ENCODE measurements around the gene NEDD1. TPM values are rescaled to one million over a fixed set of nuclear protein-coding genes. Genes with fewer than 3 reads are reported as not detected.

Gene NEDD1
- total RNA-seq, 1 experiment from 2014 or later, result 143 TPM

- DNase-seq (ENCODE audit: low read depth in 1 of 2, low spot score in 2 of 2), result no peak
- H3K27ac ChIP-seq, result no peak overlapping the region
Observed at GRCh38 chr12:96912943-96913342, 5.9 kb downstream of the NEDD1 start.

DNA sequence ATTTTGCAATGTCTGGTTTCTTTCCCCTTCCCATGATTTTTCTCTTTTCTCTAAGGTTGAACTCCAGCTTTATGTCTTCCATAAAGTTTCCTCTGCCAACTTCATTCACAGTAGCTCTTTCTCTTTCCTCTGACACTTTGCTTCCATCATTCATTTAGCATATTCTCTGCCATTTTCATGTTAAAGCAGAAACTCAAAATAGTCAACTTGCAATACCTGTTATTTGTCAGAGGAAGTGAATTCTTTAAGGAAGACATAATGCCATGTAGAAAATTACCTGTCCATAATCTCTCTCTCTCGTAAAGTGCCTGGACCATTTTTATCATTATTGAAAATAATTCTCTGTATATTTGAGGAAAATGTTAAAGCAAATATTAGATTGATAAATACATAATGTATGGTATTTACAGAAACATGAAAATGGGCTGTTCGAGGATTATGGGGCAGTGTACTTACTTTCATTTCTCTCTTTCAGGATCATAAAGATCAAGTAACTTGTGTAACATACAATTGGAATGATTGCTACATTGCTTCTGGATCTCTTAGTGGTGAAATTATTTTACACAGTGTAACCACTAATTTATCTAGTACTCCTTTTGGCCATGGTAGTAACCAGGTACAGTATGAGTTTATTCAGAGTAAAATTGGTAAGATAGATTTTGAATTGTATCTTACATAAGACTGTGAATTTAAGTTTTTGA, 12.6 kb downstream of the NEDD1 start:
- no peaks in the 10 kb centered on the region for H3K4me1 ChIP-seq (replicated peaks)
- no peak overlapping the region for H3K4me3 ChIP-seq
- H3K27me3 ChIP-seq (replicated peaks), result no peaks in the 10 kb centered on the region
- H3K27ac ChIP-seq, result no peak overlapping the region
- peaks cover 55% of the 10 kb centered on the region for H3K36me3 ChIP-seq
- H3K9me3 ChIP-seq (replicated peaks), result no peaks in the 10 kb centered on the region
- DNase-seq (ENCODE audit: low read depth in 1 of 2, low spot score in 2 of 2), result no peak

More at GRCh38 chr12:96912943-96913342, 5.9 kb downstream of the NEDD1 start:
- Histone ChIP-seq H3K27me3 (replicated peaks) (no peaks in the 10 kb centered on the region), H3K36me3 (peaks cover 40% of the 10 kb centered on the region), H3K4me3 (no peak overlapping the region), H3K4me1 (replicated peaks) (peaks cover 27% of the 10 kb centered on the region), H3K9me3 (replicated peaks) (no peaks in the 10 kb centered on the region)

DNA sequence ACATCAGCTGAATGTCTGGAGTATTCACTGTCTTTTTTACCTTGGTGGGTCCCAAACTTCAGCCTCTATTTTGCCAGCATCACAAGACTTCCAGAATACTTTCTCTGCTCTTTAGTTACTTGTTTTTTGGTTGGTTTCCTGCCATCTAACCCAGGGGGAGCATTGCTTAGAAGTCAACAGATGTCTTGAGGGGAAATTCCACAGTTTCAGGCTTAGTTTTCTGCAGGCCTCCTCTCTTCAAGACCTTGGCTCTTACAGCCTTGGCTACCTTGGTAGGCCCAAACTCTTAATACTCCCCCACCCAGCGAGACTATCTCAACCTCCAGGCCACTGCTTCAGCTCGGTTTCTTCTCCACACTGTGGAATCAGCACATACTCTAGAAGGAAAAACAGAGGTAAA, 41.7 kb downstream of the NEDD1 start:
- Histone ChIP-seq H3K4me3 (no peak overlapping the region), H3K9me3 (replicated peaks) (no peaks in the 10 kb centered on the region), H3K4me1 (replicated peaks) (no peaks in the 10 kb centered on the region), H3K36me3 (peaks cover 60% of the 10 kb centered on the region), H3K27ac (no peak overlapping the region), H3K27me3 (replicated peaks) (no peaks in the 10 kb centered on the region)
- DNase-seq (ENCODE audit: low read depth in 1 of 2, low spot score in 2 of 2), result no peak

DNA sequence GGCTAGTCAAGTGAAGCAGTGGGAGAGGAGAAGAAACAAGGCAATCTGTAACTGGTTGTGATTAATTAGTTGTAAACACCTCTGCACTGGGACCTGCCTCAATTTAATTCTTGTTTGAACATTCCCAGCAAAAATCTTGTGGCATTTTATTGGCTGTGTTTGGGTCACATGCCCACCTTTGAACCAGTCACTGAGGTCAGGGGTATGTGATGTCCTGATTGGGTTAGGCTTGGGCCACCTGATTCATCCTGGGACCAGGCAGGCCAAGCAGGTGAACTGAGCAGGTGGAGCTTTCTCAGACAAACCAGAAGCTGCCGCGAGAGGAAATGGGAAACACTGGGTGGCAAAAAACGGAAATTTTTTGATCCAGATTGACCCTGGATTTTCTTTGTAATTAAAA, 72.5 kb downstream of the NEDD1 start:
- no peak for DNase-seq (ENCODE audit: low read depth in 1 of 2, low spot score in 2 of 2)
- no peak overlapping the region for H3K4me3 ChIP-seq
- no peaks in the 10 kb centered on the region for H3K36me3 ChIP-seq
- H3K27ac ChIP-seq, result no peak overlapping the region
- peaks cover 12% of the 10 kb centered on the region for H3K4me1 ChIP-seq (replicated peaks)
- no peaks in the 10 kb centered on the region for H3K27me3 ChIP-seq (replicated peaks)
- H3K9me3 ChIP-seq (replicated peaks), result no peaks in the 10 kb centered on the region

GRCh38 chr12:96980991-96981414, 73.9 kb downstream of the NEDD1 start:
- H3K9me3 ChIP-seq (replicated peaks), result no peaks in the 10 kb centered on the region
- DNase-seq (ENCODE audit: low read depth in 1 of 2, low spot score in 2 of 2), result peak; percentile 69 to 73
- no peak overlapping the region for H3K27ac ChIP-seq
- peaks cover 17% of the 10 kb centered on the region for H3K4me1 ChIP-seq (replicated peaks)
- no peaks in the 10 kb centered on the region for H3K36me3 ChIP-seq
- H3K27me3 ChIP-seq (replicated peaks), result no peaks in the 10 kb centered on the region
- no peak overlapping the region for H3K4me3 ChIP-seq

- no peak overlapping the region for H3K4me3 ChIP-seq
- H3K27ac ChIP-seq, result no peak overlapping the region
- H3K36me3 ChIP-seq, result no peaks in the 10 kb centered on the region
- H3K4me1 ChIP-seq (replicated peaks), result peaks cover 17% of the 10 kb centered on the region
- no peak for DNase-seq (ENCODE audit: low read depth in 1 of 2, low spot score in 2 of 2)
- no peaks in the 10 kb centered on the region for H3K9me3 ChIP-seq (replicated peaks)
- H3K27me3 ChIP-seq (replicated peaks), result no peaks in the 10 kb centered on the region
Observed at GRCh38 chr12:96981911-96982310, 74.9 kb downstream of the NEDD1 start.

DNA sequence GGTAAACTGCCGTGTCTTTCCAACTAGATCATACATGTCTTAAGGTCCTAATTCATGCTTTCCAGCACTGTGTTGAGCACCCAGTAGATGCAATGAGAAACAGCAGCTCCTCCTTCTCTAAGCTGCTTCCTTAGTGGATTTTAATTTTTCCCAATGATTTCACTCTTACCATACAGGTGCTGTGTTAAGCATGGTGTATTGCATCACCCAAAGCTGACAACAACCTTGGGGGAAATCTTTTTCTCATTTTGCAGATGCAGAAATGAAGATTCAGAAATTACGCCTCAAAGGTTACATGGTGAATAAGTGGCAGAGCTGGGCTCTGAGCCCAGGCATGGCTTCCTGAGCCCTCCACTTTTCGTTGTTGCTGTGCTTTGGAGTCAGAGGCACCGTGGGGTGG, 75.6 kb downstream of the NEDD1 start:
- no peaks in the 10 kb centered on the region for H3K27me3 ChIP-seq (replicated peaks)
- no peak overlapping the region for H3K4me3 ChIP-seq
- H3K36me3 ChIP-seq, result no peaks in the 10 kb centered on the region
- H3K4me1 ChIP-seq (replicated peaks), result peaks cover 17% of the 10 kb centered on the region
- DNase-seq (ENCODE audit: low read depth in 1 of 2, low spot score in 2 of 2), result no peak
- no peaks in the 10 kb centered on the region for H3K9me3 ChIP-seq (replicated peaks)
- H3K27ac ChIP-seq, result no peak overlapping the region

DNA sequence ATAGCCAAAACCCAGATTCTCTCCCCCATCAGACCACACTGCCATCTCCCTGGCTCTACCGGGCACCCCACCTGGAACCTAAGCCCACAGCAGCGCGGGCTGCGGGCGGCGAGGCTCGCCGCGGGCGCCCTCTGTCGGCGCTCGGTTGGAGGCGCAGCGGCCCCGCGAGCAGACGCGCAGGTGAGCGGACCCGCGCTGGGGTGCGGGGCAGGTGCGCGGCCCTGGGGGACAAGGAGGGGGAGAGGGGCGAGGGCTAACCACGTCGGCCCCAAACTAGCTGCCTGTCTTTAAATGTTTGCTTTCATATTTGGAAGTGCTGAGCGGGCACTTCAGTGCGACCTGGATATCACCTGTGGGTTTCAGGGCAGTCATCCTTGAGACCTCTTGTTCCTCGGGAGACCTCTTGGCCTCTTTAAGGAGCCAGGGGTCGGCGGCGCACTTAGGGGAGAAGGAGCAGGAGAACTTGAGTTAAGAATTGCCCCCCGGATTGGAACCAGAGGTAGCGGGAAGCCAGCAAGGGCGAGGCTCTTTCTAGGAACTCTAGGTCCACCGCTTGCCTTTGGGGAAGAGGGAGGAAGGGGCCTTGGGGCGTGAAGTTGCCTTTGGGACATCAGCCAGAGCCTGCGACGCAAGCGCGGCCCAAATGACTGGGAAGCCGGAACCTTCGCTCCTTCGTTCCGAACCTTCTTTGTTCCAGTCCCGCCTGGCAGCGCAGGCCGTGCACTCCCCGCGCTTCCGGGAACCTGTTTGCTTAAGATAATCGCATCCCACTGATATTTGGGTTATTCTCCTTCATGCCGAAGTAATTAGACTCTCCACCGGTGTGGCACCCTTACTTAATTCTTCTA, 78.7 kb downstream of the NEDD1 start:
- Histone ChIP-seq H3K36me3 (no peaks in the 10 kb centered on the region), H3K27me3 (replicated peaks) (peaks cover 11% of the 10 kb centered on the region), H3K9me3 (replicated peaks) (no peaks in the 10 kb centered on the region), H3K27ac (no peak overlapping the region), H3K4me1 (replicated peaks) (peaks cover 13% of the 10 kb centered on the region), H3K4me3 (no peak overlapping the region)
- no peak for DNase-seq (ENCODE audit: low read depth in 1 of 2, low spot score in 2 of 2)

DNA sequence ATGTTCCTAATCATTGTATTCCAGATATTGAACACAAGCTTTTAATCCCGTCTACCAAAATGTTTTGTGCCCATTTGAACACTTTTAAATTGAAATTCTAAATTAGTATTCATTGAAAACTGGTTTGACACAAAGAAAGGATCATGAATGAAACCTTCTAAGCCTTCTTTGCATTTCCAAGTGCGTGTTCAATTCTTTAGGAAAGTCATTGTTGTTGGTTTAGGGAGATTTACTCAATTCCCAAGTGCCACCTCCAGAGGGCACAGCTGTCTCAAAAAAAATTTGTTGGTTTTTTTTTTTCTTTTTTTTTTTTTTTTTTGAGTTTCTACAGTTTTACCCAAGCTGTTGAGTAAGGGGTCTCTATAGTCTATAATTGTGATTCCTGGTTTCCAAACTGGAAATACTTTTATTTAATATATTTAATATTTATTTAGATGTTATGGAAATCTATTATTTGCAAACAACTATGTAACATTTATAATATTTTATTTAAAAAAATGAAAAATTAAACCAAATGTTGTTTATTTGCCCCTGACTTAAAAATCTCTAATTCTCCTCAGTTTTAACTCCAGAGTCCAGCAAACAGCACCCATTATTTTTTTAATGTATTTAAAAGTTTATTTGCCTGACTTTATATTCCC, 79.9 kb downstream of the NEDD1 start:
- no peak overlapping the region for H3K4me3 ChIP-seq

GRCh38 chr12:96988919-96989318, 81.9 kb downstream of the NEDD1 start:
- Histone ChIP-seq H3K9me3 (replicated peaks) (no peaks in the 10 kb centered on the region), H3K27ac (no peak overlapping the region), H3K27me3 (replicated peaks) (peaks cover 16% of the 10 kb centered on the region), H3K4me3 (no peak overlapping the region), H3K4me1 (replicated peaks) (peaks cover 5% of the 10 kb centered on the region), H3K36me3 (no peaks in the 10 kb centered on the region)
- DNase-seq (ENCODE audit: low read depth in 1 of 2, low spot score in 2 of 2), result no peak

More for the DNA sequence above, 79.9 kb downstream of the NEDD1 start:
- Histone ChIP-seq H3K27ac (no peak overlapping the region), H3K9me3 (replicated peaks) (no peaks in the 10 kb centered on the region), H3K36me3 (no peaks in the 10 kb centered on the region), H3K27me3 (replicated peaks) (peaks cover 11% of the 10 kb centered on the region), H3K4me1 (replicated peaks) (peaks cover 5% of the 10 kb centered on the region)
- DNase-seq (ENCODE audit: low read depth in 1 of 2, low spot score in 2 of 2), result peak in 1 of 2 experiments; percentile 23

- Histone ChIP-seq H3K27me3 (replicated peaks) (peaks cover 25% of the 10 kb centered on the region), H3K4me1 (replicated peaks) (peaks cover 5% of the 10 kb centered on the region), H3K9me3 (replicated peaks) (no peaks in the 10 kb centered on the region), H3K36me3 (no peaks in the 10 kb centered on the region), H3K27ac (no peak overlapping the region), H3K4me3 (no peak overlapping the region)
- no peak for DNase-seq (ENCODE audit: low read depth in 1 of 2, low spot score in 2 of 2)
Observed at GRCh38 chr12:96989916-96990315, 82.9 kb downstream of the NEDD1 start.

DNA sequence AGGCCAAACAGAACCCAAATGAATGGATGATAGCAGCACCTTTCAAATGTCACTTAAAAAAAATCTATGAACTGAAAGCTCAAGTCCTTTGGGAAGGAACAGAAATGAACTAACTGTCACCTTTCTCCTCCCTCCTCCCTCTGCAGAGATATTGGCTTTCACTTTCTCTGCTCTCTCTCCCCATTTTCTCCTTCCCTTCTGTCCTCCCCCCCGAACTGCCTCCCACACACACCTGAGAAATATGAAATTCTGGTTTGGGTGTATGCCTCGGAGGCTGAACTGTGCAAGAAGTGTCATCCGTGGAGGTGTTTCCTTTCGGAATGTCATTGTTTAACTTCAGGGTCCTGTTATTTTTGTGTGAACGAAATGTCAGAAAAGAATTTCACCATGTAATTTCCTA, 87.8 kb downstream of the NEDD1 start:
- DNase-seq (ENCODE audit: low read depth in 1 of 2, low spot score in 2 of 2), result no peak
- no peak overlapping the region for H3K27ac ChIP-seq
- no peaks in the 10 kb centered on the region for H3K9me3 ChIP-seq (replicated peaks)
- no peak overlapping the region for H3K4me3 ChIP-seq
- no peaks in the 10 kb centered on the region for H3K4me1 ChIP-seq (replicated peaks)
- peaks cover 40% of the 10 kb centered on the region for H3K27me3 ChIP-seq (replicated peaks)
- no peaks in the 10 kb centered on the region for H3K36me3 ChIP-seq

DNA sequence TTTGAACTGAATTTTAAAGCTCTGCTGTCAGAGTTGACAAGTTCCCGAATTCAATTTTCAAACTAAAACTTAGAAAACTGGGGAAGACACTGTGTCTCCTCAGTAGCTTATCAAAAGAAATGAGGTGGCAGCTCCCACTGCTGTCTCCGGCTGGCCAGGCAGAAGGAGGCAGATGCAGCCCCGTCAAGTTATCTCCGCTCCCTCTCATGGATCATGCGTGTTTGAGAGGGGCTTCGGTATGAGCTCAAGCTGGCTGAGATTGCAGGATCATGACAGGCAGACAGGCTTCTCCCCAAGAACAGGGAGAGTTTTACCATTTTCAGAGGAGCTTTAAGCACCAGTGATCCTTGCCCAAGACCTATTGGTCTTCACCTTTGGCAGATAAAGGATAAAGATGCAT, 88.8 kb downstream of the NEDD1 start:
- no peak overlapping the region for H3K27ac ChIP-seq
- H3K4me1 ChIP-seq (replicated peaks), result no peaks in the 10 kb centered on the region
- peaks cover 40% of the 10 kb centered on the region for H3K27me3 ChIP-seq (replicated peaks)
- no peak for DNase-seq (ENCODE audit: low read depth in 1 of 2, low spot score in 2 of 2)
- no peaks in the 10 kb centered on the region for H3K36me3 ChIP-seq
- H3K4me3 ChIP-seq, result no peak overlapping the region
- H3K9me3 ChIP-seq (replicated peaks), result no peaks in the 10 kb centered on the region

Measured in SJSA1 (cell line).